HAP-1 (cell line): ENCODE measurements around the gene SAPCD2.
"Not testable (repeated sequence)": the region's sequence is repeated elsewhere in the genome, so short reads cannot be mapped to it uniquely, and the experiment has no call there.

ENCODE experiments used
- DNase-seq, 2 experiments: peaks; one replicate each; pipeline ENCODE4 v3.0.0-alpha.2; 2016 to 2020; ENCODE audit warnings: low spot score in 2 of 2
- H3K27me3 ChIP-seq: fragments of 250-450 bp; sonication (Bioruptor Pico); 2 replicates; pipeline ENCODE4 v1.5.1; 2020; ENCODE audit warnings: low read depth, mild to moderate bottlenecking, moderate library complexity
- H3K36me3 ChIP-seq: fragments of 250-450 bp; sonication (Bioruptor Pico); replicated peaks from 2 replicates; pipeline ENCODE4 v1.5.1; 2020; ENCODE audit warnings: mild to moderate bottlenecking
- H3K4me1 ChIP-seq: fragments of 250-450 bp; sonication (Bioruptor Pico); 2 replicates; pipeline ENCODE4 v1.5.1; 2020; ENCODE audit warnings: mild to moderate bottlenecking
- H3K4me3 ChIP-seq: fragments of 250-450 bp; sonication (Bioruptor Pico); 2 replicates; pipeline ENCODE4 v1.5.1; 2020; ENCODE audit warnings: mild to moderate bottlenecking, moderate library complexity
- H3K9me3 ChIP-seq: fragments of 250-450 bp; sonication (Bioruptor Pico); 2 replicates; pipeline ENCODE4 v1.5.1; 2020; ENCODE audit warnings: mild to moderate bottlenecking, moderate library complexity
- in situ Hi-C: fragments of 300-500 bp; cut with MboI; formaldehyde crosslinking; loops from 3 replicates; pipeline ENCODE4 v1.14.3; 2020; ENCODE audit warnings: low sequenced_read_pairs, inconsistent platforms, mixed read lengths

Gene SAPCD2, protein sequence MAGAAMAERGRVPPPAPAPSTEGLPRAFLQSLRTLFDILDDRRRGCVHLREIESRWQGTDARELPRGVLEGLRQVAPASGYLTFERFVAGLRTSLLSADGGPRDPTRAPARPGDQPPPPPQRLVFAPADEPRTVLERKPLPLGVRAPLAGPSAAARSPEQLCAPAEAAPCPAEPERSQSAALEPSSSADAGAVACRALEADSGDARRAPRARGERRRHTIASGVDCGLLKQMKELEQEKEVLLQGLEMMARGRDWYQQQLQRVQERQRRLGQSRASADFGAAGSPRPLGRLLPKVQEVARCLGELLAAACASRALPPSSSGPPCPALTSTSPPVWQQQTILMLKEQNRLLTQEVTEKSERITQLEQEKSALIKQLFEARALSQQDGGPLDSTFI

DNA sequence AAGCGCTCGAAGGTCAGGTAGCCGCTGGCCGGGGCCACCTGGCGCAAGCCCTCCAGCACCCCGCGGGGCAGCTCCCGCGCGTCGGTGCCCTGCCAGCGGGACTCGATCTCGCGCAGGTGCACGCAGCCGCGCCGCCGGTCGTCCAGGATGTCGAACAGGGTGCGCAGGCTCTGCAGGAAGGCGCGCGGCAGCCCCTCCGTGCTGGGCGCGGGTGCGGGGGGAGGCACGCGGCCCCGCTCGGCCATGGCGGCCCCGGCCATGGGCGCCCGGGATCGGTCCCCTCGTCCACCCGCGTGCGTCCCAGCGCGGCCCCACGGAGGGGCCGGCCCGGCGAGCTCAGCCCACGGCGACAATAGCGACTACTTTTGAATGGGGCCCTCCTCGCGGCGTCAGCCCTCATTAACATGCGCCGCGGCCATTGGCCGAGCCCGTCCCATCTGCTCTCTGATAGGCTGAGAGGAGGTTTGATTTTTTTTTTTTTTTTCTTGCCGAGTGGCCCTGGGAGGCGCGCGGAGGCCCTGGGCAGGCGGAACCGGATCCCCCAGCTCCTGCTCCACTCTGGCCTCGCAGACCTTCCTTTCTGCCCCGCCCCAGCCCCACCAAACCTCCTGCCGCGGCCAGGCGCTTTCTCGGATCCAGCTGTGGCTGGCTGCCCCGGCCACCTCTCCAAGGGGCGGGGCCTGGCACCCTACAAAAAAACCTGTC is at the start of gene SAPCD2:
TSS of gene SAPCD2 (minus strand) at position 357 of the 705 bp plus-strand sequence. CDS start at position 260, 97 bp downstream.
- in situ Hi-C loops, result no loop called here
- DNase-seq, result peak; percentile 92 to 94
- H3K9me3 ChIP-seq, result no peaks in the 10 kb centered on the region
- peaks cover 32% of the 10 kb centered on the region for H3K36me3 ChIP-seq
- H3K27me3 ChIP-seq, result no peaks in the 10 kb centered on the region
- H3K4me1 ChIP-seq, result peaks cover 22% of the 10 kb centered on the region
- peak within 1 kb of the TSS; percentile 79 for H3K4me3 ChIP-seq

DNA sequence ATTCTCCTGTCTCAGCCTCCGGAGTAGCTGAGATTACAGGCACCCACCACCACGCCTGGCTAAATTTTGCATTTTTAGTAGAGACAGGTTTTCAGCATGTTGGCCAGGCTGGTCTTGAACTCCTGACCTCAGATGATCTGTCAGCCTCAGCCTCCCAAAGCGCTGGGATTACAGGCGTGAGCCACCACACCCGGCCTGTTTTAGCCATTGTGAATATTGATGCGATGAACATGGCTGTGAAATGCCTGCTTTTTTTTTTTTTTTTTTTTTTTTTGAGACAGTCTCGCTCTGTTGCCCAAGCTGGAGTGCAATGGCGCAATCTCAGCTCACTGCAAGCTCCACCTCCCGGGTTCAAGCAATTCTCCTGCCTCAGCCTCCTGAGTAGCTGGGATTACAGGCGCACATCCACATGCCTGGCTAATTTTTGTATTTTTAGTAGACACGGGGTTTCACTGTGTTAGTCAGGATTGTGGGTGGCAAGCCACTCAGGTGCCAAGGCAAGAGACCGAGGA is 47.8 kb upstream of the SAPCD2 start:
- peaks cover 21% of the 10 kb centered on the region for H3K4me1 ChIP-seq
- DNase-seq, H3K27me3 ChIP-seq, in situ Hi-C loops, H3K9me3 ChIP-seq, H3K36me3 ChIP-seq, H3K4me3 ChIP-seq: not testable (repeated sequence)

DNA sequence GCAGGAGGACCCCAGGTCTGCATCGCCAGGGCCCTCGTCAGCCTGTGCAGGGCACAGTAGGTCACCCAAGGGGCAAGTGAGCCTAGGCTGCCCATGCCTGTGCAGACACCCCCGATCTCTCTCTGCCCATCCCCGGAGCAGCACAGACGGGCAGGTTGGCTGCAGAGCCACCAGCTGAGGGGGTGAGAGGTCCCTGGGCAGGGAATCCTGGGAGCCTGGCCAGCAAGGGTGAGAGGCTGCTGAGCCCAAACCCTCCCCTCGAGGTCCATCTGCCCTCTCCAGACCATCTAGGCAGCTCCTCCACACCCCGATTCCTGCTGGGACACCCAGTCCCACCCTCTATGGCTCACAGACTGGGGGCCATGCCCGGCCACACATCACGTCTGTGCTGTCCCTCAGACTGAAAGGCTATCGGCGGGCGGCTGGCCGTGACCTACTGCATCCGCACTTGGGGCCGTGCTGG is 46.9 kb upstream of the SAPCD2 start:
- no peaks in the 10 kb centered on the region for H3K9me3 ChIP-seq
- H3K36me3 ChIP-seq, result peaks cover 9% of the 10 kb centered on the region
- no peak for DNase-seq
- in situ Hi-C loops, result no loop called here
- H3K4me3 ChIP-seq, result no peak overlapping the region
- peaks cover 14% of the 10 kb centered on the region for H3K4me1 ChIP-seq
- no peaks in the 10 kb centered on the region for H3K27me3 ChIP-seq

DNA sequence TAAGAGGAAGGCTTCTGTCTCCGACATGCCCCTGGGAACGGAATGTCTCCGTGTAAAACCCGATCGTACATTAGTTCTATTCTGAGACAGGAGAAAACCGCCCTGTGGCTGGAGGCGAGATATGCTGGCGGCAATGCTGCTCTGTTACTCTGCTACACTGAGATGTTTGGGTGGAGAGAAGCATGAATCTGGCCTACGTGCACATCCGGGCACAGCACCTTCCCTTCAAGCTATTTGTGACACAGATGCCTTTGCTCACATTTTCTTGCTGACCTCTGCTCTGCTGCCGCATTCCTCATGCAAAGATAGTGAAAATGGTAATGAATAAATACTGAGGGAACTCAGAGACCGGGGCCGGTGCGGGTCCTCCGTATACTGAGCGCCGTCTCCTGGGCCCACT is 46.4 kb upstream of the SAPCD2 start:
- Histone ChIP-seq H3K4me3 (no peak overlapping the region), H3K36me3 (peaks cover 15% of the 10 kb centered on the region), H3K27me3 (no peaks in the 10 kb centered on the region), H3K4me1 (peaks cover 9% of the 10 kb centered on the region; the same call in 1 of the 2 replicates), H3K9me3 (no peaks in the 10 kb centered on the region)
- DNase-seq, result no peak
- in situ Hi-C loops, result no loop called here

DNA sequence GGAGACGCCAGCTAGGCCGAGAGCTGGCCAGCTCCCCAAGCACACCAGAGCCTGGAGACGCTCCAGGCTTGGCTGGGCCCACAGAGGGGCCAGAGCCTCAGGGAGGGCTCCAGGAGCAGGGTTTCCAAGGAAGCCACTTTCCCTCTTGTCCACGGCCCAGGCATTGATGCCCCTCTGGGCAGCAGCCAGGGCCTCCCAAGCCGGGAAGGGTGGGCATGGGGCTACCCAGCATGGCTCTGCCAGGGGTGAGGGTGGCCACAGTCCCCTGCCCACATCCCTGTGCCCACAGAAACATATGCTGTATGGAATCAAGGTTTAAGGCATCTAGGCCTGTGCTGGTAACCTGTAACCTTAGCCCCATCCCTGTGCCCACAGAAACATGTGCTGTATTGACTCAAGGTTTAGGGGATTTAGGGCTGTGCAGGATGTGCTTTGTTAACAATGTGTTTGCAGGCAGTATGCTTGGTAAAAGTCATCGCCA is 45.7 kb upstream of the SAPCD2 start:
- no peaks in the 10 kb centered on the region for H3K27me3 ChIP-seq
- in situ Hi-C loops, result no loop called here

DNA sequence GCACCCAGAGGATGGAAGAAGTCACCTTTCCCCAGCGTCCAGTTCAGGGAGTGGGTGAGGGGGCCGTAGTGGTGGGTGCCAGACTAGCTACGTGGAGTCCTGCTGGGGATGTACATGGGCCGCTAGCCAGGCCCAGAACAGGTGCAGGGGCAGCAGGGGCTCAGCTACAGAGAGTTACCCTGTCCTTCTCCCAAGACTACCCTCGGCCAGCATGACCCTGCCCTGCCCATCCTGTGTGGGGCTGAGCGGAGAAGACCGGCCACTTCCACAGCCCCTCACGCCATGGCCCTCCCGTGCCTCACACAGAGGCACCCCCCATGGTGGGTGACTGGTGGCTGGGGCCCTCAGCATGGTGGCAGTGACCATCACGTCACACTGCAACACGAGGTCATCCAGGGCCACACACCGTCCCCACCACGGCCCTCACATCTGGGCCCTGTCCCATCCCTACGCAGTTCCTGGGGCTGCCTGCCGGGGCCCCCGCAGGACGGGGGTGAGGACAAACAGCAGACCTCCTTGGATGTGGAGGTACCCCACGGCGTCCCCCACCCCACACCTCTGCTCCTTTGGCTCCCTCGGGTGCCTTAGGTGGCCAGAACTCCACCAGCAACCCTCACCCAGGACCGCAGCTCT is 45.2 kb upstream of the SAPCD2 start:
- in situ Hi-C loops, result no loop called here
- Histone ChIP-seq H3K4me1 (peaks cover 9% of the 10 kb centered on the region; the same call in 1 of the 2 replicates), H3K36me3 (peaks cover 18% of the 10 kb centered on the region), H3K9me3 (no peaks in the 10 kb centered on the region), H3K27me3 (no peaks in the 10 kb centered on the region), H3K4me3 (peak overlapping the region; percentile 47)
- DNase-seq, result no peak

More for the DNA sequence above, 45.7 kb upstream of the SAPCD2 start:
- peaks cover 9% of the 10 kb centered on the region; the same call in 1 of the 2 replicates for H3K4me1 ChIP-seq
- no peak for DNase-seq
- no peak overlapping the region for H3K4me3 ChIP-seq
- no peaks in the 10 kb centered on the region for H3K9me3 ChIP-seq
- H3K36me3 ChIP-seq, result peaks cover 17% of the 10 kb centered on the region

DNA sequence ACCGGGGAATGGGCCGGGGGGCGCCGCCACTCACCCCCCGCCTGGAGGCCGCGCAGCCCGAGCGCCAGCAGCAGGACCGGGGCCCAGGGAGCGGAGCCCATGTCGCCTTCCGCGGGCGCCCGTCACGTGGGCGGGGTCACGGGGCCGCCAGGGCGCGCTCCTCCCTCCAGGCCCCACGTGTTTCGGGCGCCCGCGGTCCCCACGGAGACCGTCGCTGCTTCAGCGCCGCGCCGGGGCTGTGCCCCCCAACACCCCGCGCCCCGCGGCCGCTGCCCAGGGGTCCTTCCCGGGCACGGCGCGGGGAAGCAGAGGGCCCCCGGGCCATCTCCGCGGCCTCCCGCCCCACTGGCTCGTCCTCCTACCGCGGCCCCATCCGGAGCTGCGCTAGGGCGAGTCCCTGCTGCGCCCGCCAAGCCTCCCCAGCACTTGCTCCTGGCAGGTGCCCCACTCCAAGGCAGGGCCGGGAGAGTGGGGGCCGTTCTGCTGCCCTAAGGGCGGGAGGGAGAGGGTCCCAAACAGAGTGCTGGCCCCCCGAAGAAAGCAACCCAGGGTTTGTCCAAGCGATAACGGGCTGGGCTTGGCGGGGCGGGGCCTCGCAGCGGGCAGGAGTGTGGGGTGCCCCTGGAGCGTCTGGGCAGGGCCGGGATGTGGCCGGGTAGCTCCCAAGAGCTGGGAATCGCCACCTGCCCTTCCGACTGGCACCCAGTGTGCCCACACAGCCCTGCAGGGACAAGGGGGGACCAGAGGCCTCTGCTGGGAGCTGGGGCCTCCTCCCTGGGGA is 44.4 kb upstream of the SAPCD2 start, which contains the start of gene DPP7:
TSS of gene DPP7 (minus strand) at position 121 of the 781 bp plus-strand sequence. CDS start at position 101, 20 bp downstream.
- peak within 1 kb of the TSS; percentile 47 for H3K4me3 ChIP-seq
- peaks cover 25% of the 10 kb centered on the region for H3K36me3 ChIP-seq
- H3K4me1 ChIP-seq, result peaks cover 9% of the 10 kb centered on the region; the same call in 1 of the 2 replicates
- DNase-seq, result peak; percentile 38 to 78
- in situ Hi-C loops, result no loop called here
- no peaks in the 10 kb centered on the region for H3K9me3 ChIP-seq
- no peaks in the 10 kb centered on the region for H3K27me3 ChIP-seq

DNA sequence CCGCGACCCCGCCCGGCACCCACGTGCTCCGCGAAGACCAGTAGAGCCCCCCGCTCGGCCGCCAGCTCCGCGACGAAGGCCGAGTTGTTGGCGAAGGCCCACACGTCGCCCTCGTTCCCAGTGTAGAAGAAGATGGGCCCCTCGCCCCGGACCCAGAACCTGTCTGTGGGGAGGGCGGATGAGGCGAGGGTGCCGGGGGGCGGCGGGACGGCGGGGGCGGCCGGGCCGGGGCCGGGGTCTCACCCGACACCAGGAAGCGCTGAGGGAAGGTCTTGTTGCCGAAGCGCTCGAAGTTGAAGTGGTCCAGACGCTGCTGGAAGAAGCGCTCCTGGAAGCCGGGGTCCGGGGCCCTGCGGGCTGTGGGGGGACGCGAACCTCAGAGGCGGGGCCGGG is 43.9 kb upstream of the SAPCD2 start:
- no peaks in the 10 kb centered on the region for H3K27me3 ChIP-seq
- in situ Hi-C loops, result no loop called here
- H3K36me3 ChIP-seq, result peaks cover 30% of the 10 kb centered on the region
- H3K4me3 ChIP-seq, result peak overlapping the region; percentile 47
- H3K4me1 ChIP-seq, result peaks cover 9% of the 10 kb centered on the region; the same call in 1 of the 2 replicates
- no peak for DNase-seq
- H3K9me3 ChIP-seq, result no peaks in the 10 kb centered on the region

DNA sequence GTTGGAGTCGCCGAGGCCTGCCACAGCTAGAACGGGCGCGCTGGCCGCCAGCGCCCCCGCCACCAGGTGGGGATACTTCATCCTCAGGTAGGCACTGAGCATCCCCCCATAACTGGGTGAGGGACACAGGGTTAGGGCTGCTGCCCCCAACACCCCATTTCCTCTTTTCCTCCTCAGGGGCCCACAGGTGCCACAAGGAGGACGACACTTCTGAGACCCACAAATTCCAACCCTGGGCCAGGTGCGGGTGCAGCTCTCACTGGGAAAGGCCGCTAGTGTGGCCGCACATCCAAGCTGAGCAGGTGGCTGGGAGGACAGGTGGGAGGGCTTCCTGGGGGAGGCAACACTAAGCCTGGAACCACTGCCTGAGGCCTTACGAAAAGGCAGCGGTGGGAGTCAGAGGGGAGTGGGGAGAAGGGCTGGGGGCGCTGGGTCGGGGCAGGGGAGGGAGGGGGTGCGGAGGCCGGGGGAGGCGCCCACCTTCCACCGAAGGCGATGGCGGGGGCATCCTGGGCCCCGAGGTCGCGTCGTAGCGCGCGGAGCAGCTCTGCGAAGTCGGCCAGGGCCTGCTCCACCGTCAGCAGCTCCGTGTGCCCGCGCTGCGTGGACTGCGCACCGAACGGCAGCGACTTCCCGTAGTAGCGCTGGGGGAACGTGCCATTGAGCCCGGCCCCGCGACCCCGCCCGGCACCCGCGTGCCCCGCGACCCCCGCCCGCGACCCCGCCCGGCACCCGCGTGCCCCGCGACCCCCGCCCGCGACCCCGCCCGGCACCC is 43.2 kb upstream of the SAPCD2 start:
- Histone ChIP-seq H3K9me3 (no peaks in the 10 kb centered on the region), H3K36me3 (peaks cover 37% of the 10 kb centered on the region), H3K27me3 (no peaks in the 10 kb centered on the region), H3K4me3 (peak overlapping the region; percentile 47), H3K4me1 (peaks cover 9% of the 10 kb centered on the region; the same call in 1 of the 2 replicates)
- no peak for DNase-seq
- in situ Hi-C loops, result no loop called here

DNA sequence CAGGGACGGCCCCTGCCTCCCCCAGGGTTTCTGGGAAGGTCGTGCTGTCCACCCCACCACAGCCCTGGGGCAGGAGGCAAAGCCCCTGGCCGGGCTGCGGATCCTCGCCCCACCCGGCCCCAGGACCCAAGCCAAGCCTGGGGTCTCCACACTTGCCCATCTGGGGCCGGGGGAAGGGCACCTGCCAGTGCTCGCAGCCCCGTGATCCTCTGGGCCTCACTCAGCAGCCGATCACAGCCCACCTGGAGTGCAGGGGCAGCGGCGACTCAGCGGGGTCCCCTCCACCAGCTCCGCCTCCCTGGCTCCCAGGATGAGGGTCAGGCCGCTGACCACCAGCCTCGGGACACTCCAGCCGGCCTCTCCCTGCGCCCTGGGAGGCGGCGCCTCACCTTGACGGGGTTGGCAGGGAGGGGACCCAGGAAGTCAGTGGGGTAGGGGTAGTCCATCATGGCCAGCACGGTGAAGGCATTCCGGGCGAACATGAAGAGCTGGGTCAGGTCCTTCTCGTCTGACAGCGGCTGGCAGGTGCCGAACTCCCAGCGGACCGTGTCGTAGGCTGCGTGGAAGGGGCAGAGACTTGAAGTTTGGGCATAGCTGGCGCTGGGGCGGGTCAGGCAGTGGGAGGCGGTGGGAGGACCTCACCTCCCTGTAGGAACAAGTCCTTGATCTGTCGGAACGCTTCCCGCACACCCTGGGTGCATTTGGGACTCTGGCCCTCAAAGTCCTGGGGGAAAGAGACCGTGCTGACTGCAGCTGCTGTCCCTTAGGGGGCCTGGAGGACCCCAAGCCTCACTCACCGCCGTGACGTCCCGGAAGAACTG is 42.4 kb upstream of the SAPCD2 start:
- Histone ChIP-seq H3K27me3 (no peaks in the 10 kb centered on the region), H3K4me1 (peaks cover 9% of the 10 kb centered on the region; the same call in 1 of the 2 replicates), H3K9me3 (no peaks in the 10 kb centered on the region), H3K36me3 (peaks cover 45% of the 10 kb centered on the region), H3K4me3 (peak overlapping the region; percentile 47)
- in situ Hi-C loops, result no loop called here
- DNase-seq, result no peak

DNA sequence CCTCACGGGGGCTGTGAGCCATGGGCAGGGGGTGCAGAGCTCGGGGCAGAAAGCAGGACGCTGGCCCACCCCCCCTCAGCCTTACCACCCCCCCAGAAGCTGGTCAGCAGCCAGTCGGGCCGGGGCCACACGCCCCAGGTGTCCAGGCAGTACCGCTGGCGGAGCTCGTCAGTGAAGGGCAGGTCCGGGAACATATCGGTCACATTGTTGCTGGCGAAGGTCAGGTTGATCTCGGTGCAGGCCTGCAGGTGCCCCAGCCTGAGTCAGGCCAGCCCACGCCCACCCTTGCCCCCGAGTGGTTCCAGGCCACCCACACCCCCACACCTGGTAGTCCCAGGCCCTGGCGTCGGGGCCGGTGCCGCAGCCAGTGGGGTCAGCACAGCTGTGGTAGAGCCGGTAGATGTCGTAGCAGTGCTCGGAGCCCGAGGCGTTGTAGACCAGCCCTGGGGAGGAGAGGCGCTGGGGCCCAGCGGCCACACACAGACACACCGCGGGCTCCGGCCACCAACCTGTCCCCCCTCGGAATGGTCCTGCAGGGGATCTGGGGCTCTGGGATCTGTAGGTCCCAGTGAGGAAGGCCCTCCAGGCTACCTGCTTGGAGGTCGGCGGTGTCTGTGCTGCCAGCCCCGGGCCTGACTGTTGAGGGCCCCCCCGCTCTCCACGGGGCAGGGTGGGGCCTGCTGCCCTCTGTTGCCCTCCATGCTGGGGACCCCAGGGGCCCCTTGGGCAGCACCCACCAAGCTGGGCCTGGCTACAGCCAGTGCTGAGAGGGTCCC is 41.6 kb upstream of the SAPCD2 start:
- H3K4me1 ChIP-seq, result peaks cover 9% of the 10 kb centered on the region; the same call in 1 of the 2 replicates
- H3K4me3 ChIP-seq, result no peak overlapping the region
- in situ Hi-C loops, result no loop called here
- H3K27me3 ChIP-seq, result no peaks in the 10 kb centered on the region
- H3K9me3 ChIP-seq, result no peaks in the 10 kb centered on the region
- H3K36me3 ChIP-seq, result peaks cover 53% of the 10 kb centered on the region
- no peak for DNase-seq
